ENCODE results near the gene PRKAB2. TPM values are rescaled to one million over a fixed set of nuclear protein-coding genes. Genes with fewer than 3 reads are reported as not detected.
"Not testable (repeated sequence)": the region's sequence is repeated elsewhere in the genome, so short reads cannot be mapped to it uniquely, and the experiment has no call there.

The PRKAB2 gene
- total and polyA plus RNA-seq, 5 experiments from 2014 or later = 2.3 to 20.2 (median 4.3) TPM

- no peaks in the 10 kb centered on the region for H3K27me3 Mint-ChIP-seq
- POLR2A ChIA-PET = no interaction called here
- no peak for DNase-seq
- H3K27ac Mint-ChIP-seq = no peak overlapping the region
- H3K4me3 Mint-ChIP-seq = no peak overlapping the region
- ATAC-seq = no peak
- peaks cover 0 to 13% (median 0%) of the 10 kb centered on the region in 4 donors for H3K4me1 Mint-ChIP-seq
- no peaks in the 10 kb centered on the region for H3K9me3 Mint-ChIP-seq
- peaks cover 6 to 20% (median 10%) of the 10 kb centered on the region in 3 donors for H3K36me3 Mint-ChIP-seq
Measured at GRCh38 chr1:147207192-147207591, 34.9 kb upstream of the PRKAB2 start.

GRCh38 chr1:147204080-147204479, 31.8 kb upstream of the PRKAB2 start:
- Mint-ChIP-seq H3K27ac (peak overlapping the region in 1 of 10 donors; percentile 8), H3K4me1 (peaks cover 0 to 13% (median 0%) of the 10 kb centered on the region in 4 donors), H3K4me3 (no peak overlapping the region), H3K9me3 (no peaks in the 10 kb centered on the region), H3K36me3 (peaks cover 6 to 20% (median 10%) of the 10 kb centered on the region in 3 donors), H3K27me3 (no peaks in the 10 kb centered on the region)
- ATAC-seq (no peak), DNase-seq (no peak)
- POLR2A ChIA-PET = interaction anchor here (1.1 kb wide), 1 partner anchor 15 kb away, joined by 3 read pairs; no protein-coding TSS in a partner anchor

GRCh38 chr1:147202576-147202975, 30.3 kb upstream of the PRKAB2 start:
- peaks cover 0 to 14% (median 0%) of the 10 kb centered on the region in 4 donors for H3K4me1 Mint-ChIP-seq
- H3K27ac Mint-ChIP-seq = peak overlapping the region in 1 of 10 donors; percentile 53
- no peak for DNase-seq
- ATAC-seq = no peak
- H3K27me3 Mint-ChIP-seq = no peaks in the 10 kb centered on the region
- H3K9me3 Mint-ChIP-seq = no peaks in the 10 kb centered on the region
- H3K4me3 Mint-ChIP-seq = no peak overlapping the region
- POLR2A ChIA-PET = no interaction called here
- peaks cover 6 to 20% (median 10%) of the 10 kb centered on the region in 3 donors for H3K36me3 Mint-ChIP-seq

DNA sequence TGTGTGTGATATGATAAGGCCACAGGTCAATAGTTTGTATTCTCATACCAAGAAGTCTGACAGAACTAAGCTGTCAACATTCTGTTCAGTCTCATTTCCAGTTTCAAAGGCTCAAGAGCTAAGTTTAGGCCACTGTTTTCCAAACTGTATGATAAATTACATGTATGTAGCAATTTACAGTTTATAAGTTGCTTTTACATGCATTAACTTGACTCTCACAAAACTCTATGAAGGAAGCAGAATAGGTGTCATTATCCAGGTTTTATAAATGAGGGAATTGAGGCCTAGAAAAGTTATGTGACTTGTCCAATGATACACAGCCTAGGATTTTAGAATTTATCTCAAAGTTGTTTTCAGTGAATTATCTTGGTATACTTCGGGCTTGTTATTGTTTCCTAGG, 29.5 kb upstream of the PRKAB2 start:
- Mint-ChIP-seq H3K9me3 (no peaks in the 10 kb centered on the region), H3K27ac (no peak overlapping the region), H3K36me3 (peaks cover 6 to 20% (median 10%) of the 10 kb centered on the region in 3 donors), H3K27me3 (no peaks in the 10 kb centered on the region), H3K4me3 (no peak overlapping the region), H3K4me1 (peaks cover 0 to 14% (median under 1%) of the 10 kb centered on the region in 4 donors)
- no peak for DNase-seq
- POLR2A ChIA-PET = no interaction called here
- no peak for ATAC-seq

GRCh38 chr1:147201276-147201675, 29.0 kb upstream of the PRKAB2 start:
- Mint-ChIP-seq H3K36me3 (peaks cover 6 to 20% (median 10%) of the 10 kb centered on the region in 3 donors), H3K27me3 (no peaks in the 10 kb centered on the region), H3K4me3 (no peak overlapping the region), H3K4me1 (peaks cover 0 to 14% (median 2%) of the 10 kb centered on the region in 4 donors), H3K27ac (no peak overlapping the region), H3K9me3 (no peaks in the 10 kb centered on the region)
- POLR2A ChIA-PET = no interaction called here
- DNase-seq = no peak
- no peak for ATAC-seq

DNA sequence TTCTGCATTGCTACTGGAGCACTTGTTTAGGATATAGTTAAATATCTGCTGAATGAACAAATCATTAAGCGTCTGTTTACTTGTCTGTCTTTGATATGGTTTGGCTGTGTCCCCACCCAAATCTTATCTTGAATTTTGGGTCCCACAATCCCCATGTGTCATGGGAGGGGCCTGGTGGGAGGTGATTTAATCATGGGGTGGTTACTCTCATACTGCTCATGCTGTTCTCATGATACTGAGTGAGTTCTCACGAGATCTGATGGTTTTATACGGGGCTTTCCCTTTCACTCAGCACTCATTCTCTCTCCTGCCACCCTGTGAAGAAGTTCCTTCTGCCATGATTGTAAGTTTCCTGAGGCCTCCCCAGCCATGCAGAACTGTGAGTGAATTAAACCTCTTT, 25.1 kb upstream of the PRKAB2 start:
- H3K4me3 Mint-ChIP-seq, H3K27ac Mint-ChIP-seq, H3K36me3 Mint-ChIP-seq, ATAC-seq, DNase-seq, H3K27me3 Mint-ChIP-seq, POLR2A ChIA-PET, H3K4me1 Mint-ChIP-seq: not testable (repeated sequence)
- H3K9me3 Mint-ChIP-seq = peaks cover 0 to 10% (median 3%) of the 10 kb centered on the region in 9 donors

- H3K27me3 Mint-ChIP-seq = no peaks in the 10 kb centered on the region
- POLR2A ChIA-PET = interaction anchor here (0.8 kb wide), 1 partner anchor 15 kb away, joined by 3 read pairs; no protein-coding TSS in a partner anchor
- peaks cover 0 to 8% (median 2%) of the 10 kb centered on the region in 3 donors for H3K36me3 Mint-ChIP-seq
- DNase-seq (no peak), ATAC-seq (no peak)
- peaks cover 0 to 11% (median 3%) of the 10 kb centered on the region in 9 donors for H3K9me3 Mint-ChIP-seq
- H3K4me1 Mint-ChIP-seq = peaks cover 0 to 4% (median 0%) of the 10 kb centered on the region in 4 donors
- H3K27ac Mint-ChIP-seq = no peak overlapping the region
- no peak overlapping the region for H3K4me3 Mint-ChIP-seq
Measured at GRCh38 chr1:147189514-147189913, 17.2 kb upstream of the PRKAB2 start.

DNA sequence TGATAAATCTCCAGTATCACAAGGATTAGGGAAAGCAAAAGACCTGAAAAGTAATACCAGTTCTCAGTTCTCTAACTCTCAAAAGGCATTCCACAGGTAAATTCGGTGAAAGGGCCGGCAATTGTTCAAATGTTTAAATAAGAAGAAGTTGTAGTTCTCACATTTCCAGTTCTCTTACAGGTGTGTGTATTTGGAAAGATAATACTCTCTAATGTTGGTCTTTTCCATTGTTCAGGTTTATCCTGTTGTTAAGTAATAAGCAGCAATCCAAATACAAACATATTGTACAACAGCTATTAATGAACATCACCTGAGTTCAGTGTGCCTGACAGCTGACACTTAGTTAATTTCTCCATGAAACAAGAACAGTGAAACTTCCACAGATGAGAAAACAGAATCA, 13.2 kb upstream of the PRKAB2 start:
- H3K4me3 Mint-ChIP-seq = no peak overlapping the region
- ATAC-seq (no peak), DNase-seq (no peak)
- no peaks in the 10 kb centered on the region for H3K27me3 Mint-ChIP-seq
- H3K36me3 Mint-ChIP-seq = peaks cover 0 to 4% (median 2%) of the 10 kb centered on the region in 3 donors
- no peaks in the 10 kb centered on the region for H3K9me3 Mint-ChIP-seq
- H3K27ac Mint-ChIP-seq = no peak overlapping the region
- POLR2A ChIA-PET = no interaction called here
- H3K4me1 Mint-ChIP-seq = peaks cover 0 to 4% (median 0%) of the 10 kb centered on the region in 4 donors

DNA sequence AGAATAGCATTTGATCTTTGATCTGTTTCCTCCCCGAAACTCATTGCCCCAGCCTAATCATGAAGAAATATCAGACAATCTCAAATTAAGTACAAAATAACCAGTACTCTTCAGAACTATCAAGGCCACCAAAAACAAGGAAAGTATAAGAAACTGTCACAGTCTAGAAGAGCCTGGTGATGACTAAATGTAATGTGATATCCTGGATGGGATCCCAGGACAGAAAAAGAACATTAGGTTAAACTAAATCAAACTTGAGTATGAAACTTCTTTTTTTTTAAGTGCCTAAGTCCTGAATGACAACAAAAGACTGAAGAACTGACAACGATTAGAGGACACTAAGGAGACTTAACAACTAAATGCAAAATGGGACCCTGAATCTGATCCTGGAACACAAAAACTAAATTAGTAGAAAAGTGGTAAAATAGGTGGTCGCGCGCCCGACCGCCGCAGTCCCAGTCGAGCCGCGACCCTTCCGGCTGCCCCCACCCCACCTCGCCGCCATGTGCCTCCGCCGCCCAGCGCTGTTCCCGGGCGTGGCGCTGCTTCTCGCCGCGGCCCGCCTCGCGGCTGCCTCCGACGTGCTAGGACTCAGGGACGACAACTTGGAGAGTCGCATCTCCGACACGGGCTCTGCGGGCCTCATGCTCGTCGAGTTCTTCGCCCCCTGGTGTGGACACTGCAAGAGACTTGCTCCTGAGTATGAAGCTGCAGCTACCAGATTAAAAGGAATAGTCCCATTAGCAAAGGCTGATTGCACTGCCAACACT, 5.5 kb upstream of the PRKAB2 start:
- peaks cover 0 to 41% (median 16%) of the 10 kb centered on the region in 9 donors for H3K9me3 Mint-ChIP-seq
- DNase-seq (no peak), ATAC-seq (peak in 1 of 2 donors; percentile 45)
- H3K4me1 Mint-ChIP-seq = peaks cover 5 to 16% (median 16%) of the 10 kb centered on the region in 4 donors
- peaks cover 13 to 41% (median 36%) of the 10 kb centered on the region in 3 donors for H3K36me3 Mint-ChIP-seq
- peak overlapping the region in 2 of 10 donors; percentile 7 to 49 for H3K4me3 Mint-ChIP-seq
- POLR2A ChIA-PET = no interaction called here
- H3K27ac Mint-ChIP-seq = peak overlapping the region in 1 of 10 donors; percentile 12
- peaks cover 0 to 2% (median 0%) of the 10 kb centered on the region in 5 donors for H3K27me3 Mint-ChIP-seq

- peak overlapping the region; percentile 93 to 99 (median 98) for H3K4me3 Mint-ChIP-seq
- peak overlapping the region; percentile 13 to 91 (median 84) for H3K27ac Mint-ChIP-seq
- H3K9me3 Mint-ChIP-seq = peaks cover 0 to 17% (median 7%) of the 10 kb centered on the region in 9 donors
- ATAC-seq (peak in 1 of 2 donors; percentile 36), DNase-seq (peak in 1 of 10 donors; percentile 3)
- H3K4me1 Mint-ChIP-seq = peaks cover 16 to 45% (median 43%) of the 10 kb centered on the region in 4 donors
- POLR2A ChIA-PET = interaction anchor here (0.7 to 3.7 kb wide), 3 partner anchors 18 to 71 kb away, joined by 3 to 28 read pairs (median 3); partner anchors contain the start of gene CHD1L
- H3K27me3 Mint-ChIP-seq = no peaks in the 10 kb centered on the region
- peaks cover 13 to 28% (median 17%) of the 10 kb centered on the region in 3 donors for H3K36me3 Mint-ChIP-seq
Measured at GRCh38 chr1:147171399-147172167, 687 bp downstream of the PRKAB2 start.

GRCh38 chr1:147169840-147170674, 2.2 kb downstream of the PRKAB2 start:
- DNase-seq = no peak
- Mint-ChIP-seq H3K27me3 (no peaks in the 10 kb centered on the region), H3K4me3 (peak overlapping the region in 9 of 10 donors; percentile 30 to 99 (median 98)), H3K27ac (peak overlapping the region in 1 of 10 donors; percentile 7), H3K4me1 (peaks cover 17 to 45% (median 44%) of the 10 kb centered on the region in 4 donors), H3K9me3 (peaks cover 0 to 7% (median under 1%) of the 10 kb centered on the region in 9 donors), H3K36me3 (peaks cover 8 to 28% (median 24%) of the 10 kb centered on the region in 3 donors)
- ATAC-seq = no peak
- POLR2A ChIA-PET = interaction anchor here (3.7 kb wide), 1 partner anchor 72 kb away, joined by 28 read pairs; the partner anchor contains the start of gene CHD1L

DNA sequence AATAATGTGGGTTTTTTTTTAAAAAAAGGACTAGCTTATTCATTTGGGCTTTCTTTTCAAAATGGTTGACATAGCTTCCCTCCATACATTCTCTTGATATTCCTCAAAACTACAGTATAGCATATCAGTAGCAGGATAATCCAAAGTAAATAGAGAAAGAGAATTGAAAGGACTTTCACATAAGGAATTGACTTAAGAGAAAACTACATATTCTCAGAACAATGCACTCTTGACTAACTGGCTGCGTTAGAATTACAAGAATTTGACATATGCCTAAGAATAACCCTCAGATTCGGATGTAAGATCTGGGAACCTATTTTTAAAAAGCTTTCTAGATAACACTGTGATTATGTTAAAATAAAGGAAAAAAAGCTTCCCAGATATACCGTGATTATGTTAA, 3.1 kb downstream of the PRKAB2 start:
- Mint-ChIP-seq H3K4me1 (peaks cover 16 to 42% (median 41%) of the 10 kb centered on the region in 4 donors), H3K36me3 (peaks cover 5 to 35% (median 15%) of the 10 kb centered on the region in 3 donors), H3K27ac (no peak overlapping the region), H3K9me3 (peaks cover 0 to 6% (median 0%) of the 10 kb centered on the region in 9 donors), H3K4me3 (no peak overlapping the region), H3K27me3 (no peaks in the 10 kb centered on the region)
- POLR2A ChIA-PET = interaction anchor here (1.4 kb wide), 1 partner anchor 73 kb away, joined by 4 read pairs; the partner anchor contains the start of gene CHD1L
- ATAC-seq (no peak), DNase-seq (no peak)
